Myocyte (in vitro differentiated cells): ENCODE results near the gene DENND4A. TPM values are rescaled to one million over a fixed set of nuclear protein-coding genes. Genes with fewer than 3 reads are reported as not detected.

Experiments
- DNase-seq: peaks from one replicate; pipeline ENCODE4 v3.0.0-alpha.2; 2012; ENCODE audit warnings: low read depth
- total RNA-seq: library from RNA; depleted of rRNA; stranded (reverse); fragments of >200 nt; gene quantifications from 2 replicates; pipeline ENCODE4 v1.2.3, GENCODE V29; 2014

Gene DENND4A
- total RNA-seq, 1 donor from 2014 or later, result 26.0 TPM

- no peak for DNase-seq
These were observed 111.5 kb downstream of the DENND4A start for GRCh38 chr15:65680544-65680943.

GRCh38 chr15:65676123-65676522 is 116.0 kb downstream of the DENND4A start:
- DNase-seq, result no peak

GRCh38 chr15:65675551-65675950 is 116.5 kb downstream of the DENND4A start:
- no peak for DNase-seq

- peak; percentile 71 for DNase-seq
These were observed 125.8 kb downstream of the DENND4A start for GRCh38 chr15:65666257-65666656.

GRCh38 chr15:65663521-65663920 is 128.6 kb downstream of the DENND4A start:
- DNase-seq, result no peak

GRCh38 chr15:65660927-65661326 is 131.2 kb downstream of the DENND4A start:
- no peak for DNase-seq

GRCh38 chr15:65659502-65660052 is 132.5 kb downstream of the DENND4A start:
- no peak for DNase-seq

GRCh38 chr15:65655457-65655856 is 136.6 kb downstream of the DENND4A start:
- no peak for DNase-seq

GRCh38 chr15:65655026-65655425 is 137.1 kb downstream of the DENND4A start:
- DNase-seq, result peak; percentile 12

- DNase-seq, result no peak
These were observed 138.1 kb downstream of the DENND4A start for GRCh38 chr15:65653801-65654521.

- no peak for DNase-seq
These were observed 138.8 kb downstream of the DENND4A start for GRCh38 chr15:65653341-65653740.

GRCh38 chr15:65651831-65652749 is 140.0 kb downstream of the DENND4A start:
- no peak for DNase-seq

GRCh38 chr15:65651042-65651322 is 141.1 kb downstream of the DENND4A start:
- no peak for DNase-seq

- DNase-seq, result no peak
These were observed 141.6 kb downstream of the DENND4A start for GRCh38 chr15:65650312-65651041.

- no peak for DNase-seq
These were observed 145.6 kb downstream of the DENND4A start for GRCh38 chr15:65646486-65646885.

- no peak for DNase-seq
These were observed 146.7 kb downstream of the DENND4A start for GRCh38 chr15:65645392-65645791.

- no peak for DNase-seq
These were observed 147.8 kb downstream of the DENND4A start for GRCh38 chr15:65644282-65644681.

GRCh38 chr15:65642594-65642993 is 149.5 kb downstream of the DENND4A start:
- no peak for DNase-seq

GRCh38 chr15:65641768-65642475 is 150.2 kb downstream of the DENND4A start:
- no peak for DNase-seq

- DNase-seq, result no peak
These were observed 152.6 kb downstream of the DENND4A start for GRCh38 chr15:65639509-65639908.

- DNase-seq, result peak; percentile 82
These were observed 153.4 kb downstream of the DENND4A start for GRCh38 chr15:65638681-65639089.
